Loucy (cell line): ENCODE data around the gene RAPH1.

Experiments
- H2AFZ ChIP-seq: fragments of 200-600 bp; sonication (generic); 2 replicates; pipeline ENCODE4 v1.6.0; 2016; ENCODE audit warnings: antibody characterized with exemption, mild to moderate bottlenecking, low read length, moderate library complexity
- H3F3A ChIP-seq: fragments of 200-600 bp; 2 replicates; pipeline ENCODE4 v1.6.0; 2016; ENCODE audit warnings: antibody characterized with exemption, low read depth, mild to moderate bottlenecking
- H3K27me3 ChIP-seq: fragments of 200-600 bp; sonication (generic); 2 replicates; pipeline ENCODE4 v1.6.1; 2014; ENCODE audit warnings: low read length, mild to moderate bottlenecking; ENCODE audit not compliant: insufficient read depth, poor library complexity, severe bottlenecking
- H3K36me3 ChIP-seq: fragments of 200-600 bp; sonication (generic); 2 replicates; pipeline ENCODE4 v1.6.1; 2016; ENCODE audit warnings: low read length; ENCODE audit not compliant: insufficient read depth
- H3K4me1 ChIP-seq: fragments of 200-600 bp; sonication (generic); 2 replicates; pipeline ENCODE4 v1.5.1; 2014; ENCODE audit warnings: low read length, mild to moderate bottlenecking; ENCODE audit not compliant: insufficient read depth, poor library complexity, severe bottlenecking
- H3K4me2 ChIP-seq: fragments of 200-600 bp; sonication (generic); 2 replicates; pipeline ENCODE4 v1.6.0; 2014; ENCODE audit warnings: antibody characterized with exemption, low read length, low read depth, mild to moderate bottlenecking; ENCODE audit not compliant: poor library complexity, severe bottlenecking
- H3K4me3 ChIP-seq: fragments of 200-600 bp; sonication (generic); 2 replicates; pipeline ENCODE4 v1.5.1; 2014; ENCODE audit warnings: low read length, mild to moderate bottlenecking, mixed read lengths; ENCODE audit not compliant: poor library complexity, severe bottlenecking
- H3K79me2 ChIP-seq: fragments of 200-600 bp; sonication (generic); 2 replicates; pipeline ENCODE4 v1.6.1; 2014; ENCODE audit warnings: low read length; ENCODE audit not compliant: insufficient read depth
- H3K9ac ChIP-seq: fragments of 200-600 bp; sonication (generic); 2 replicates; pipeline ENCODE4 v1.6.0; 2014; ENCODE audit warnings: mild to moderate bottlenecking, low read depth, low read length, moderate library complexity; ENCODE audit not compliant: poor library complexity, severe bottlenecking
- H3K9me2 ChIP-seq: fragments of 200-600 bp; sonication (generic); replicated peaks from 2 replicates; pipeline ENCODE4 v1.6.1; 2016; ENCODE audit warnings: low read depth, low read length, mixed read lengths
- H3K9me3 ChIP-seq: fragments of 200-600 bp; sonication (generic); 2 replicates; pipeline ENCODE4 v1.6.1; 2014; ENCODE audit warnings: mild to moderate bottlenecking, antibody characterized with exemption, low read length, low read depth; ENCODE audit not compliant: insufficient read depth
- H4K20me1 ChIP-seq: fragments of 200-600 bp; sonication (generic); 2 replicates; pipeline ENCODE4 v1.6.0; 2014; ENCODE audit warnings: antibody characterized with exemption, low read length, mild to moderate bottlenecking; ENCODE audit not compliant: insufficient read depth, poor library complexity, severe bottlenecking
- EZH2phosphoT487 ChIP-seq: fragments of 200-600 bp; IDR thresholded peaks from 2 replicates; pipeline ENCODE4 v1.6.1; 2018; ENCODE audit warnings: antibody characterized with exemption, mild to moderate bottlenecking, moderate library complexity, borderline replicate concordance
- TF ChIP-seq, protein P1 (sequence below): fragments of 200-600 bp; sonication (generic); conservative IDR thresholded peaks from 2 replicates; pipeline ENCODE4 v1.5.1; 2014; ENCODE audit warnings: mild to moderate bottlenecking, antibody characterized with exemption, low read length

RAPH1 gene

DNA sequence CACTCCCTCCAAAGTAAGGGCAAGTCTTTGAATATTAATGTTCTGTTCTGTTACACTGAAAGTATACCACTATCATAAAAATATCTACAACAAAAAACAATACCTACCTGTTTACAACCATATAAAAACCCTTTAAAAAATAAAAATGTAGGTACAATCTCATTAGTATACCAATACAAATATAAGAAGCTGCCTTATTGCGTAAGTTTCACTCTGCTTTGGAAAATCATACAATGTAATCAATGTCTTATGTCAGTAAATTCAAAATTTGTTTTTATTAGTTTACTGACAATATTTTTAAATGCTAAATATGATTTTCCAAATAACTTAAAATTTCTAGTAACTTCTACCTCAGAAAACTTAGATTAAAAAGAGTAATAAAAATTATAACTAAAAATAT lies 72.8 kb downstream of the RAPH1 start:
- H3K4me1 ChIP-seq = no peaks in the 10 kb centered on the region
- no peaks in the 10 kb centered on the region for H3K79me2 ChIP-seq
- no peaks in the 10 kb centered on the region for H3K36me3 ChIP-seq
- no peak overlapping the region for H3K4me3 ChIP-seq
- TF ChIP-seq EZH2phosphoT487 = no peak
- TF ChIP-seq, protein P1, sequence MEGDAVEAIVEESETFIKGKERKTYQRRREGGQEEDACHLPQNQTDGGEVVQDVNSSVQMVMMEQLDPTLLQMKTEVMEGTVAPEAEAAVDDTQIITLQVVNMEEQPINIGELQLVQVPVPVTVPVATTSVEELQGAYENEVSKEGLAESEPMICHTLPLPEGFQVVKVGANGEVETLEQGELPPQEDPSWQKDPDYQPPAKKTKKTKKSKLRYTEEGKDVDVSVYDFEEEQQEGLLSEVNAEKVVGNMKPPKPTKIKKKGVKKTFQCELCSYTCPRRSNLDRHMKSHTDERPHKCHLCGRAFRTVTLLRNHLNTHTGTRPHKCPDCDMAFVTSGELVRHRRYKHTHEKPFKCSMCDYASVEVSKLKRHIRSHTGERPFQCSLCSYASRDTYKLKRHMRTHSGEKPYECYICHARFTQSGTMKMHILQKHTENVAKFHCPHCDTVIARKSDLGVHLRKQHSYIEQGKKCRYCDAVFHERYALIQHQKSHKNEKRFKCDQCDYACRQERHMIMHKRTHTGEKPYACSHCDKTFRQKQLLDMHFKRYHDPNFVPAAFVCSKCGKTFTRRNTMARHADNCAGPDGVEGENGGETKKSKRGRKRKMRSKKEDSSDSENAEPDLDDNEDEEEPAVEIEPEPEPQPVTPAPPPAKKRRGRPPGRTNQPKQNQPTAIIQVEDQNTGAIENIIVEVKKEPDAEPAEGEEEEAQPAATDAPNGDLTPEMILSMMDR = no peak
- H2AFZ ChIP-seq = no peak overlapping the region
- no peaks in the 10 kb centered on the region for H3F3A ChIP-seq
- no peaks in the 10 kb centered on the region for H3K9me2 ChIP-seq
- H3K9ac ChIP-seq = no peak overlapping the region
- H3K27me3 ChIP-seq = no peaks in the 10 kb centered on the region
- H4K20me1 ChIP-seq = no peaks in the 10 kb centered on the region
- H3K9me3 ChIP-seq = no peaks in the 10 kb centered on the region
- H3K4me2 ChIP-seq = no peak overlapping the region

- H3K4me1 ChIP-seq = no peaks in the 10 kb centered on the region
- no peaks in the 10 kb centered on the region for H3K36me3 ChIP-seq
- H3K4me2 ChIP-seq = no peak overlapping the region
- no peak overlapping the region for H2AFZ ChIP-seq
- no peaks in the 10 kb centered on the region for H3K79me2 ChIP-seq
- H3K4me3 ChIP-seq = no peak overlapping the region
- no peaks in the 10 kb centered on the region for H4K20me1 ChIP-seq
- no peak overlapping the region for H3K9ac ChIP-seq
- TF ChIP-seq, protein P1 = no peak
- no peak for TF ChIP-seq EZH2phosphoT487
- H3K27me3 ChIP-seq = no peaks in the 10 kb centered on the region
- no peaks in the 10 kb centered on the region for H3F3A ChIP-seq
- H3K9me2 ChIP-seq = no peaks in the 10 kb centered on the region
- H3K9me3 ChIP-seq = no peaks in the 10 kb centered on the region
Observed at GRCh38 chr2:203461746-203462145, 73.4 kb downstream of the RAPH1 start.

GRCh38 chr2:203455209-203455608 lies 79.9 kb downstream of the RAPH1 start:
- Histone ChIP-seq H3F3A (no peaks in the 10 kb centered on the region), H3K4me3 (no peak overlapping the region), H3K9me3 (no peaks in the 10 kb centered on the region), H2AFZ (no peak overlapping the region), H4K20me1 (no peaks in the 10 kb centered on the region), H3K36me3 (no peaks in the 10 kb centered on the region), H3K27me3 (no peaks in the 10 kb centered on the region), H3K9ac (no peak overlapping the region), H3K79me2 (no peaks in the 10 kb centered on the region), H3K4me1 (no peaks in the 10 kb centered on the region), H3K4me2 (no peak overlapping the region), H3K9me2 (no peaks in the 10 kb centered on the region)
- TF ChIP-seq, protein P1 = no peak
- no peak for TF ChIP-seq EZH2phosphoT487
